ENCODE results near the gene HEXB. TPM values are rescaled to one million over a fixed set of nuclear protein-coding genes. Genes with fewer than 3 reads are reported as not detected.

HEXB gene
- total and polyA plus RNA-seq, 2 of the 13 experiments (the other 11 are each of a cell fraction or from before 2014, with no cell fraction given), result 100 to 104 TPM

- TF ChIP-seq GATAD1 (CRISPR knock-in tag; IDR thresholded peaks at IDR 0.05), result peak; percentile 55
- TF ChIP-seq HBP1 (CRISPR knock-in tag; IDR thresholded peaks at IDR 0.05; ENCODE audit: low read depth), result no peak
- no peak for TF ChIP-seq BRCA1 (CRISPR knock-in tag; IDR thresholded peaks at IDR 0.05)
- TF ChIP-seq ZNF20 (CRISPR knock-in tag; IDR thresholded peaks at IDR 0.05), result no peak
- TF ChIP-seq NR0B2 (CRISPR knock-in tag; IDR thresholded peaks at IDR 0.05), result 0 out of 2 replicates have a peak, but pooled peaks have one; percentile 48
- no peak; the same call in 1 of the 2 replicates for TF ChIP-seq ZNF296 (CRISPR knock-in tag; conservative IDR thresholded peaks at IDR 0.05)
- TF ChIP-seq ZNF691 (CRISPR knock-in tag; IDR thresholded peaks at IDR 0.05; ENCODE audit: borderline replicate concordance, low read depth), result no peak
- TF ChIP-seq U2AF2 (IDR thresholded peaks at IDR 0.05; ENCODE audit: low read depth, low read length), result no peak
- no peak for TF ChIP-seq PBX2 (CRISPR knock-in tag; IDR thresholded peaks at IDR 0.05)
- peak; percentile 58; the same call in 1 of the 2 replicates for TF ChIP-seq MXD3 (CRISPR knock-in tag; IDR thresholded peaks at IDR 0.05)
- no peak for TF ChIP-seq TIGD3 (CRISPR knock-in tag; IDR thresholded peaks at IDR 0.05; ENCODE audit: borderline replicate concordance)
- peak; percentile 55 for TF ChIP-seq YY1 (IDR thresholded peaks at IDR 0.05; ENCODE audit: insufficient read depth, insufficient replicate concordance, low read depth, low read length)
- no peak for TF ChIP-seq RBAK (CRISPR knock-in tag; IDR thresholded peaks at IDR 0.05)
- TF ChIP-seq ZSCAN29 (CRISPR knock-in tag; conservative IDR thresholded peaks at IDR 0.05), result no peak; the same call in 1 of the 2 replicates
- TF ChIP-seq ZNF263 (CRISPR knock-in tag; IDR thresholded peaks at IDR 0.05), result peak; percentile 77
- no peak; the same call in 1 of the 2 replicates for TF ChIP-seq HOXA5 (CRISPR knock-in tag; IDR thresholded peaks at IDR 0.05)
- peak; percentile 79 for TF ChIP-seq RFXAP (CRISPR knock-in tag; IDR thresholded peaks at IDR 0.05; ENCODE audit: borderline replicate concordance)
- 0 out of 2 replicates have a peak, but pooled peaks have one; percentile 40 for TF ChIP-seq RNF219 (CRISPR knock-in tag; IDR thresholded peaks at IDR 0.05)
- no peak for TF ChIP-seq ZNF431 (CRISPR knock-in tag; IDR thresholded peaks at IDR 0.05; ENCODE audit: borderline replicate concordance, low read depth)
- no peak for TF ChIP-seq MAFK (conservative IDR thresholded peaks at IDR 0.05 in 1 of 2, IDR thresholded peaks at IDR 0.05 in 1 of 2; ENCODE audit: low read length in 2 of 2)
- no peak for TF ChIP-seq ZNF589 (CRISPR knock-in tag; conservative IDR thresholded peaks at IDR 0.05)
Measured at GRCh38 chr5:74640954-74641734, 43.9 kb upstream of the HEXB start (continued).

Measured in HepG2 (cell line).